HT-29 (cell line): ENCODE data around the gene CS. TPM values are rescaled to one million over a fixed set of nuclear protein-coding genes. Genes with fewer than 3 reads are reported as not detected.

Source experiments
- total RNA-seq: library from RNA; depleted of rRNA; stranded (reverse); fragments of >200 nt; shearing (Covaris generic); gene quantifications from 2 replicates; pipeline ENCODE4 v1.2.3, GENCODE V29; 2014; rRNA removed

Gene CS
- total RNA-seq, 1 experiment from 2014 or later, result 154 TPM

Other genes with a start within 250 kb of the CS start
- 136 and 141 TPM in 2 replicates for gene ERBB3, start 220.2 kb downstream of the CS start, total RNA-seq
- gene PA2G4, start 195.8 kb downstream of the CS start, total RNA-seq, result 247 and 323 TPM in 2 replicates
- gene RPL41, start 183.7 kb downstream of the CS start, total RNA-seq, result 3,623 and 3,873 TPM in 2 replicates
- gene ZC3H10, start 182.1 kb downstream of the CS start, total RNA-seq, result 3.9 and 4.1 TPM in 2 replicates
- gene ESYT1, start 172.1 kb downstream of the CS start, total RNA-seq, result 81.1 and 103 TPM in 2 replicates
- 45.6 TPM in 2 replicates for gene MYL6B, start 147.7 kb downstream of the CS start, total RNA-seq
- 918 and 956 TPM in 2 replicates for gene MYL6, start 142.0 kb downstream of the CS start, total RNA-seq
- gene SMARCC2, start 110.8 kb downstream of the CS start, total RNA-seq, result 15.5 and 20.2 TPM in 2 replicates
- 94.3 and 103 TPM in 2 replicates for gene RNF41, start 78.4 kb downstream of the CS start, total RNA-seq
- 57.1 and 69.9 TPM in 2 replicates for gene NABP2, start 76.0 kb downstream of the CS start, total RNA-seq
- gene SLC39A5, start 70.3 kb downstream of the CS start, total RNA-seq, result 8.6 and 10.7 TPM in 2 replicates
- 8.1 and 13.4 TPM in 2 replicates for gene ANKRD52, start 41.9 kb downstream of the CS start, total RNA-seq
- gene COQ10A, start 33.4 kb downstream of the CS start, total RNA-seq, result 8.6 and 20.8 TPM in 2 replicates
- 129 and 152 TPM in 2 replicates for gene CNPY2, start 15.7 kb upstream of the CS start, total RNA-seq
- gene PAN2, start 33.7 kb upstream of the CS start, total RNA-seq, result 28.8 and 30.9 TPM in 2 replicates
- gene IL23A, start 38.6 kb upstream of the CS start, total RNA-seq, result 0.08 and 0.36 TPM in 2 replicates
- 23.4 and 30.6 TPM in 2 replicates for gene STAT2, start 59.8 kb upstream of the CS start, total RNA-seq
- not detected in 2 replicates for gene APOF, start 62.5 kb upstream of the CS start, total RNA-seq
- gene TIMELESS, start 149.1 kb upstream of the CS start, total RNA-seq, result 19.7 and 21.8 TPM in 2 replicates
- 0.15 and 0.26 TPM in 2 replicates for gene MIP, start 154.3 kb upstream of the CS start, total RNA-seq
- gene SPRYD4, start 168.2 kb upstream of the CS start, total RNA-seq, result 4.4 and 4.5 TPM in 2 replicates
- 5.7 and 6.9 TPM in 2 replicates for gene GLS2, start 187.8 kb upstream of the CS start, total RNA-seq
- gene RBMS2, start 221.5 kb upstream of the CS start, total RNA-seq, result 7.1 and 7.7 TPM in 2 replicates